HepG2 (cell line): ENCODE data around the gene PAPOLA. TPM values are rescaled to one million over a fixed set of nuclear protein-coding genes. Genes with fewer than 3 reads are reported as not detected.

ENCODE experiments used
- ATAC-seq: fragments of 200-7000 bp; cut with Tn5 transposase; 3 replicates; pipeline ENCODE4 v1.9.1; 2020; ENCODE audit warnings: mild to moderate bottlenecking, moderate library complexity
- BruUV-seq: library from RNA; stranded (reverse); fragments of 400-500 nt; replicated peaks from 2 replicates; lab custom pipeline; 2021; lab: Mats Ljungman, UMichigan
- CTCF ChIA-PET: fragments of 300-600 bp; formaldehyde crosslinking; extraction: SDS; loops from one replicate; lab custom pipeline; 2021; ENCODE audit warnings: low total read pairs, inconsistent platforms, low intra/inter-chr PET ratio; lab: Yijun Ruan, JAX
- POLR2A ChIA-PET: fragments of 350-600 bp; sonication (Branson Sonifier 250); formaldehyde crosslinking; loops from one replicate; lab custom pipeline; 2020; ENCODE audit warnings: antibody characterized with exemption, inconsistent platforms; lab: Yijun Ruan, JAX
- DNase-seq: peaks from one replicate; pipeline ENCODE4 v3.0.0-alpha.2; 2015; ENCODE audit warnings: low spot score
- FAIRE-seq: peaks from 3 replicates; lab custom pipeline; 2011; peaks lifted over from hg19 to GRCh38; lab: Jason Lieb, UNC
- H2AFZ ChIP-seq: one replicate; pipeline ENCODE4 v1.6.1; 2011; ENCODE audit warnings: low read length, inconsistent platforms
- H3K27ac ChIP-seq: fragments of 300-600 bp; 3 replicates; pipeline ENCODE4 v1.8.0; 2011; ENCODE audit warnings: mixed run types, mild to moderate bottlenecking, mixed read lengths, low read length, inconsistent platforms; ENCODE audit not compliant: insufficient read depth; ENCODE audit errors: extremely low read length
- H3K27me3 ChIP-seq, 2 experiments: fragments of 200-600 bp in 1 of 2; 2 replicates in 1 of 2; 3 replicates in 1 of 2; pipeline versions ENCODE4 v1.6.0 to v1.8.0; 2011; ENCODE audit warnings: low read length in 2 of 2, mild to moderate bottlenecking in 2 of 2, moderate library complexity in 2 of 2, inconsistent platforms in 1 of 2; ENCODE audit not compliant: insufficient read depth in 2 of 2, control insufficient read depth in 1 of 2
- H3K36me3 ChIP-seq, 2 experiments: fragments of 200-600 bp in 1 of 2; replicated peaks in 1 of 2; 2 replicates in 1 of 2; 3 replicates in 1 of 2; pipeline versions ENCODE4 v1.5.1 to v1.8.0; 2011; ENCODE audit warnings: low read length in 2 of 2, inconsistent platforms in 1 of 2; ENCODE audit not compliant: insufficient read depth in 2 of 2, control insufficient read depth in 1 of 2
- H3K4me1 ChIP-seq: 2 replicates; pipeline ENCODE4 v1.5.1; 2012; ENCODE audit warnings: low read length, inconsistent platforms; ENCODE audit not compliant: insufficient read depth
- H3K4me2 ChIP-seq: 2 replicates; pipeline ENCODE4 v1.6.0; 2011; ENCODE audit warnings: low read depth, low read length, inconsistent platforms
- H3K4me3 ChIP-seq, 3 experiments: fragments of 200-600 bp in 1 of 3; sonication (generic), shearing (Covaris generic) in 1 of 3; replicated peaks in 1 of 3; 2 replicates each; pipeline ENCODE4 v1.5.1; 2011 to 2016; ENCODE audit warnings: low read length in 3 of 3, inconsistent platforms in 2 of 3, low read depth in 2 of 3, mild to moderate bottlenecking in 2 of 3, control low read depth in 1 of 3, mixed read lengths in 1 of 3; ENCODE audit not compliant: insufficient read depth in 1 of 3
- H3K79me2 ChIP-seq: one replicate; pipeline ENCODE4 v1.6.1; 2011; ENCODE audit warnings: low read length, inconsistent platforms; ENCODE audit not compliant: insufficient read depth
- H3K9ac ChIP-seq: 2 replicates; pipeline ENCODE4 v1.6.0; 2011; ENCODE audit warnings: mild to moderate bottlenecking, low read depth, low read length, inconsistent platforms; ENCODE audit not compliant: insufficient read depth
- H3K9me3 ChIP-seq: 2 replicates; pipeline ENCODE4 v1.5.1; 2012; ENCODE audit warnings: mild to moderate bottlenecking, low read length
- H4K20me1 ChIP-seq: 2 replicates; pipeline ENCODE4 v1.6.0; 2011; ENCODE audit warnings: inconsistent platforms, mild to moderate bottlenecking, low read length, moderate library complexity; ENCODE audit not compliant: insufficient read depth
- BCL6 ChIP-seq: IDR thresholded peaks from 2 replicates; pipeline ENCODE4 v1.6.1; 2016; ENCODE audit warnings: missing genetic modification reagents, missing compliant biosample characterization
- MAFK ChIP-seq, 2 experiments: IDR thresholded peaks in 1 of 2; conservative IDR thresholded peaks in 1 of 2; 2 replicates each; pipeline ENCODE4 v1.6.1; 2011; ENCODE audit warnings: improper control_type of control experiment in 2 of 2, low read length in 2 of 2
- PRMT3 ChIP-seq: sonication (generic); formaldehyde crosslinking; IDR thresholded peaks from 2 replicates; pipeline ENCODE4 v1.8.1; 2022; ENCODE audit warnings: low read depth, mild to moderate bottlenecking, moderate library complexity, missing genetic modification reagents, borderline replicate concordance
- SP4 ChIP-seq: sonication (generic); formaldehyde crosslinking; IDR thresholded peaks from 2 replicates; pipeline ENCODE4 v1.8.1; 2023; ENCODE audit warnings: mild to moderate bottlenecking, missing genetic modification reagents
- ZNF121 ChIP-seq: sonication (generic); formaldehyde crosslinking; IDR thresholded peaks from 2 replicates; pipeline ENCODE4 v1.5.0; 2020; ENCODE audit warnings: mild to moderate bottlenecking, missing genetic modification reagents
- WGBS: methylation state at CpG from one replicate; pipeline ENCODE4 v1.1.6; 2017; ENCODE audit warnings: low lambda C conversion rate; 5-methylcytosine and 5-hydroxymethylcytosine counted together
- in situ Hi-C: cut with HindIII; loops from 2 replicates; pipeline ENCODE4 v1.10.0; 2017; ENCODE audit warnings: low pct_unique_long_range_greater_than_20kb; ENCODE audit not compliant: extremely low pct_ligation_motif_present
- intact Hi-C: fragments of 100-400 bp; cut with micrococcal nuclease; formaldehyde crosslinking; loops from one replicate; pipeline ENCODE4 v1.10.0; 2022; ENCODE audit not compliant: unreplicated experiment
- polyA plus RNA-seq, 8 experiments: library from polyadenylated mRNA; depleted of rRNA in 3 of 8; stranded (reverse) in 7 of 8; unstranded in 1 of 8; fragments of >200 nt; fragmentation: Illumina TruSeq in 4 of 8; extraction: Trizol in 4 of 8; gene quantifications; 2 replicates each; pipeline versions ENCODE4 v1.2.1 to v1.2.3, GENCODE V29; 2011 to 2016; ENCODE audit warnings: low read depth in 4 of 8, missing spikeins in 1 of 8, mixed read lengths in 1 of 8; ENCODE audit not compliant: insufficient read depth in 1 of 8
- total RNA-seq, 5 experiments: library from RNA; depleted of rRNA; stranded (reverse); fragments of >200 nt; fragmentation: Illumina TruSeq; extraction: Trizol; gene quantifications; 2 replicates each; pipeline ENCODE4 v1.2.3, GENCODE V29; 2016; ENCODE audit warnings: low read depth in 1 of 5
- TF ChIP-seq, protein P1 (sequence below): sonication (generic); formaldehyde crosslinking; IDR thresholded peaks from 2 replicates; pipeline ENCODE4 v1.8.1; 2022; ENCODE audit warnings: low read depth, mild to moderate bottlenecking, missing genetic modification reagents
- TF ChIP-seq, protein P2 (sequence below): fragments of 450-650 bp; IDR thresholded peaks from 2 replicates; pipeline ENCODE4 v1.6.1; 2017; ENCODE audit warnings: mild to moderate bottlenecking

The PAPOLA gene
- total and polyA plus RNA-seq, 2 of the 13 experiments (the other 11 are each of a cell fraction or from before 2014, with no cell fraction given), result 103 to 151 TPM

DNA sequence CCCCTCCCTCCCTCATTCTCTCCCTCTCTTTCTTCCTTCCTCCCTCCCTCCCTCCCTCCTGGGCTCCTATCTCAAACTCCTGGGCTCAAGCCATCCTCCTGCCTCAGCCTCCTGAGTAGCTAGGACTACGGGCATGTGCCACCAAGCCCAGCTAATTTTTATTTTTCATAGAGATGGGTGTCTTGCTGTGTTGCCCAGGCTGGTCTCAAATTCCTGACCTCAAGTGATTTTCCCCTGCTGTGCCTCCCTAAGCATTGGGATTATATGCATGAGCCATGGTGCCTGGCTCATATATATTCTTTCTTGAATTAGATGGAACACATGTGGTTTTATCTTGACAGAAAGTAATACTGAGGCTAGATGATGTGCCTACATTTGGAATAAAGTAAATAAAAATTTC, 14.2 kb downstream of the PAPOLA start:
- no peak for FAIRE-seq
- TF ChIP-seq ZNF121 (CRISPR knock-in tag) (peak; percentile 45; the same call in 1 of the 2 replicates), MAFK (conservative IDR thresholded peaks at IDR 0.05 in 1 of 2, IDR thresholded peaks at IDR 0.05 in 1 of 2; ENCODE audit: low read length in 2 of 2) (no peak)
- TF ChIP-seq, all 625 proteins: peak for 1
- 90% methylated on average over 1 of the region's 1 CpG for WGBS
- in situ Hi-C loops (no loop called here), intact Hi-C loops (no loop called here)
- ChIA-PET POLR2A (interaction anchor here (1.7 kb wide), 1 partner anchor 10 kb away, joined by 3 read pairs; no protein-coding TSS in a partner anchor), CTCF (no interaction called here)
- peaks cover 92% of the 10 kb centered on the region for H3K79me2 ChIP-seq
- peaks cover 70% of the 10 kb centered on the region for H4K20me1 ChIP-seq
- no peak for ATAC-seq
- H3K27ac ChIP-seq, result no peak overlapping the region
- H3K27me3 ChIP-seq, result no peaks in the 10 kb centered on the region
- no peaks in the 10 kb centered on the region for H3K9me3 ChIP-seq
- no TSS peak for BruUV-seq
- peaks cover 0 to 4% of the 10 kb centered on the region in 2 experiments; a peak in 2 of 5 replicates for H3K36me3 ChIP-seq
- H2AFZ ChIP-seq, result no peak overlapping the region
- H3K4me1 ChIP-seq, result peaks cover 47% of the 10 kb centered on the region
- no peak for DNase-seq
- H3K4me2 ChIP-seq, result no peak overlapping the region
- no peak overlapping the region for H3K9ac ChIP-seq
- H3K4me3 ChIP-seq, result no peak overlapping the region

DNA sequence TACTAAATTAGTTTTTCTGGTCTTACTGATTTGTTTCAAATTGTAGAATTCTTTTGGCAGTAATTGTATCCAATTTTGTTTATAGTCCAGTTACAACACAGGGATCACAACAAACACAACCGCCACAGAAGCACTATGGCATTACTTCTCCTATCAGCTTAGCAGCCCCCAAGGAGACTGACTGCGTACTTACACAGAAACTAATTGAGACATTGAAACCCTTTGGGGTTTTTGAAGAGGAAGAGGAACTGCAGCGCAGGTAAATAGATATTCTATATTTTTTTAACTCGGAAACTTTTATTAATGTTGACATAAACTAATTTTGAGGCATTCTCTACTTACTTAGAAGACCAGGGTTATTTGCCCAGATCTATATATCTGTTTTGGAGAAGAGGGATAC, 17.8 kb downstream of the PAPOLA start:
- Histone ChIP-seq H2AFZ (no peak overlapping the region), H4K20me1 (peaks cover 34% of the 10 kb centered on the region), H3K4me3 (no peak overlapping the region), H3K9ac (no peak overlapping the region), H3K4me2 (no peak overlapping the region), H3K79me2 (peaks cover 71% of the 10 kb centered on the region), H3K9me3 (no peaks in the 10 kb centered on the region), H3K27ac (no peak overlapping the region), H3K36me3 (peaks cover 10 to 33% of the 10 kb centered on the region in 2 experiments), H3K27me3 (no peaks in the 10 kb centered on the region), H3K4me1 (0 out of 2 replicates have a peak, but pooled peaks cover 11% of the 10 kb centered on the region)
- intact Hi-C loops, result no loop called here
- ChIA-PET POLR2A (no interaction called here), CTCF (no interaction called here)
- no peak for ATAC-seq
- no peak for DNase-seq
- WGBS, result 95% methylated on average over 4 of the region's 4 CpGs
- in situ Hi-C loops, result no loop called here
- no peak for FAIRE-seq
- TF ChIP-seq, protein P1, sequence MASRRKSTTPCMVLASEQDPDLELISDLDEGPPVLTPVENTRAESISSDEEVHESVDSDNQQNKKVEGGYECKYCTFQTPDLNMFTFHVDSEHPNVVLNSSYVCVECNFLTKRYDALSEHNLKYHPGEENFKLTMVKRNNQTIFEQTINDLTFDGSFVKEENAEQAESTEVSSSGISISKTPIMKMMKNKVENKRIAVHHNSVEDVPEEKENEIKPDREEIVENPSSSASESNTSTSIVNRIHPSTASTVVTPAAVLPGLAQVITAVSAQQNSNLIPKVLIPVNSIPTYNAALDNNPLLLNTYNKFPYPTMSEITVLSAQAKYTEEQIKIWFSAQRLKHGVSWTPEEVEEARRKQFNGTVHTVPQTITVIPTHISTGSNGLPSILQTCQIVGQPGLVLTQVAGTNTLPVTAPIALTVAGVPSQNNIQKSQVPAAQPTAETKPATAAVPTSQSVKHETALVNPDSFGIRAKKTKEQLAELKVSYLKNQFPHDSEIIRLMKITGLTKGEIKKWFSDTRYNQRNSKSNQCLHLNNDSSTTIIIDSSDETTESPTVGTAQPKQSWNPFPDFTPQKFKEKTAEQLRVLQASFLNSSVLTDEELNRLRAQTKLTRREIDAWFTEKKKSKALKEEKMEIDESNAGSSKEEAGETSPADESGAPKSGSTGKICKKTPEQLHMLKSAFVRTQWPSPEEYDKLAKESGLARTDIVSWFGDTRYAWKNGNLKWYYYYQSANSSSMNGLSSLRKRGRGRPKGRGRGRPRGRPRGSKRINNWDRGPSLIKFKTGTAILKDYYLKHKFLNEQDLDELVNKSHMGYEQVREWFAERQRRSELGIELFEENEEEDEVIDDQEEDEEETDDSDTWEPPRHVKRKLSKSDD (CRISPR knock-in tag), result no peak
- TF ChIP-seq, protein P2, sequence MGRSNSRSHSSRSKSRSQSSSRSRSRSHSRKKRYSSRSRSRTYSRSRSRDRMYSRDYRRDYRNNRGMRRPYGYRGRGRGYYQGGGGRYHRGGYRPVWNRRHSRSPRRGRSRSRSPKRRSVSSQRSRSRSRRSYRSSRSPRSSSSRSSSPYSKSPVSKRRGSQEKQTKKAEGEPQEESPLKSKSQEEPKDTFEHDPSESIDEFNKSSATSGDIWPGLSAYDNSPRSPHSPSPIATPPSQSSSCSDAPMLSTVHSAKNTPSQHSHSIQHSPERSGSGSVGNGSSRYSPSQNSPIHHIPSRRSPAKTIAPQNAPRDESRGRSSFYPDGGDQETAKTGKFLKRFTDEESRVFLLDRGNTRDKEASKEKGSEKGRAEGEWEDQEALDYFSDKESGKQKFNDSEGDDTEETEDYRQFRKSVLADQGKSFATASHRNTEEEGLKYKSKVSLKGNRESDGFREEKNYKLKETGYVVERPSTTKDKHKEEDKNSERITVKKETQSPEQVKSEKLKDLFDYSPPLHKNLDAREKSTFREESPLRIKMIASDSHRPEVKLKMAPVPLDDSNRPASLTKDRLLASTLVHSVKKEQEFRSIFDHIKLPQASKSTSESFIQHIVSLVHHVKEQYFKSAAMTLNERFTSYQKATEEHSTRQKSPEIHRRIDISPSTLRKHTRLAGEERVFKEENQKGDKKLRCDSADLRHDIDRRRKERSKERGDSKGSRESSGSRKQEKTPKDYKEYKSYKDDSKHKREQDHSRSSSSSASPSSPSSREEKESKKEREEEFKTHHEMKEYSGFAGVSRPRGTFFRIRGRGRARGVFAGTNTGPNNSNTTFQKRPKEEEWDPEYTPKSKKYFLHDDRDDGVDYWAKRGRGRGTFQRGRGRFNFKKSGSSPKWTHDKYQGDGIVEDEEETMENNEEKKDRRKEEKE, result no peak
- no peak for TF ChIP-seq BCL6
- TF ChIP-seq SP4, result no peak
- no peak for TF ChIP-seq PRMT3 (CRISPR knock-in tag)
- BruUV-seq, result no TSS peak
